IMR-90 (cell line): Measurements from ENCODE around the gene TRIM42. TPM values are rescaled to one million over a fixed set of nuclear protein-coding genes. Genes with fewer than 3 reads are reported as not detected.

Experiments
- ATAC-seq: fragments of 200-7000 bp; cut with Tn5 transposase; 2 replicates; pipeline ENCODE4 v1.9.1; 2020; ENCODE audit warnings: low read depth, mild to moderate bottlenecking, moderate library complexity
- BruUV-seq: library from RNA; stranded (reverse); fragments of 400-500 nt; replicated peaks from 2 replicates; lab custom pipeline; 2021; lab: Mats Ljungman, UMichigan
- CTCF ChIA-PET: fragments of 300-600 bp; formaldehyde crosslinking; extraction: SDS; loops from one replicate; lab custom pipeline; 2021; ENCODE audit warnings: antibody characterized with exemption; lab: Yijun Ruan, JAX
- POLR2A ChIA-PET: fragments of 300-600 bp; sonication (Branson Sonifier 250); formaldehyde crosslinking; loops from one replicate; lab custom pipeline; 2022; ENCODE audit warnings: antibody characterized with exemption; ENCODE audit not compliant: unreplicated experiment; lab: Charles Lee
- DNase-seq: peaks from one replicate; pipeline ENCODE4 v3.0.0; 2013
- H2AFZ ChIP-seq: replicated peaks from 2 replicates; pipeline ENCODE3; 2013; ENCODE audit warnings: low read length, mild to moderate bottlenecking; ENCODE audit not compliant: poor library complexity
- H2AK5ac ChIP-seq: 2 replicates; pipeline ENCODE4 v1.6.1; 2013; ENCODE audit warnings: low read depth, low read length, inconsistent platforms
- H2AK9ac ChIP-seq: replicated peaks from 2 replicates; pipeline ENCODE3; 2013; ENCODE audit warnings: mild to moderate bottlenecking, low read depth, low read length, moderate library complexity; ENCODE audit not compliant: poor library complexity
- H2BK120ac ChIP-seq: 2 replicates; pipeline ENCODE4 v1.6.1; 2013; ENCODE audit warnings: low read depth, low read length, inconsistent platforms
- H2BK15ac ChIP-seq: 3 replicates; pipeline ENCODE4 v1.6.1; 2013; ENCODE audit warnings: low read depth, low read length, inconsistent platforms
- H2BK20ac ChIP-seq: 2 replicates; pipeline ENCODE4 v1.6.1; 2013; ENCODE audit warnings: low read depth, mild to moderate bottlenecking, inconsistent platforms, low read length, moderate library complexity
- H2BK5ac ChIP-seq: 2 replicates; pipeline ENCODE4 v1.6.1; 2013; ENCODE audit warnings: mild to moderate bottlenecking, low read depth, low read length, inconsistent platforms; ENCODE audit not compliant: poor library complexity, severe bottlenecking
- H3K14ac ChIP-seq: replicated peaks from 2 replicates; pipeline ENCODE4 v1.6.1; 2013; ENCODE audit warnings: low read depth, low read length, inconsistent platforms
- H3K18ac ChIP-seq: 2 replicates; pipeline ENCODE4 v1.6.1; 2013; ENCODE audit warnings: low read depth, low read length, control low read depth
- H3K23ac ChIP-seq: 2 replicates; pipeline ENCODE4 v1.6.1; 2013; ENCODE audit warnings: low read depth, low read length, inconsistent platforms
- H3K27ac ChIP-seq: 2 replicates; pipeline ENCODE4 v1.5.1; 2013; ENCODE audit warnings: mild to moderate bottlenecking, control low read depth, low read length; ENCODE audit not compliant: insufficient read depth
- H3K27me3 ChIP-seq: 2 replicates; pipeline ENCODE4 v1.6.1; 2013; ENCODE audit warnings: low read length; ENCODE audit not compliant: control insufficient read depth, insufficient read depth
- H3K36me3 ChIP-seq: 2 replicates; pipeline ENCODE4 v1.6.1; 2013; ENCODE audit warnings: low read length, mixed read lengths; ENCODE audit not compliant: control insufficient read depth, insufficient read depth
- H3K4ac ChIP-seq: 2 replicates; pipeline ENCODE4 v1.6.1; 2013; ENCODE audit warnings: low read depth, low read length, inconsistent platforms
- H3K4me1 ChIP-seq: 2 replicates; pipeline ENCODE4 v1.6.1; 2013; ENCODE audit warnings: low read length, mixed read lengths; ENCODE audit not compliant: control insufficient read depth, insufficient read depth
- H3K4me2 ChIP-seq: 2 replicates; pipeline ENCODE4 v1.6.1; 2013; ENCODE audit warnings: low read depth, mild to moderate bottlenecking, control low read depth, low read length, moderate library complexity
- H3K4me3 ChIP-seq: 2 replicates; pipeline ENCODE4 v1.5.1; 2013; ENCODE audit warnings: low read depth, mild to moderate bottlenecking, control low read depth, low read length, moderate library complexity; ENCODE audit not compliant: insufficient read depth
- H3K56ac ChIP-seq: 2 replicates; pipeline ENCODE4 v1.6.1; 2013; ENCODE audit warnings: low read length, inconsistent platforms; ENCODE audit not compliant: insufficient read depth; ENCODE audit errors: extremely low read depth
- H3K79me1 ChIP-seq, 2 experiments: 2 replicates each; pipeline ENCODE4 v1.6.1; 2013; ENCODE audit warnings: low read length in 2 of 2, inconsistent platforms in 1 of 2, low read depth in 1 of 2
- H3K9ac ChIP-seq: 2 replicates; pipeline ENCODE4 v1.6.1; 2013; ENCODE audit warnings: low read depth, low read length, control low read depth
- H3K9me1 ChIP-seq: 2 replicates; pipeline ENCODE4 v1.6.1; 2013; ENCODE audit warnings: low read length, inconsistent platforms; ENCODE audit not compliant: insufficient read depth
- H3K9me3 ChIP-seq: 2 replicates; pipeline ENCODE4 v1.6.1; 2013; ENCODE audit warnings: low read length; ENCODE audit not compliant: control insufficient read depth, insufficient read depth
- H4K20me1 ChIP-seq: 2 replicates; pipeline ENCODE4 v1.6.1; 2013; ENCODE audit warnings: low read length, inconsistent platforms; ENCODE audit not compliant: insufficient read depth
- H4K5ac ChIP-seq: 2 replicates; pipeline ENCODE4 v1.6.1; 2013; ENCODE audit warnings: mild to moderate bottlenecking, low read depth, low read length, control low read depth
- H4K8ac ChIP-seq, 2 experiments: 2 replicates each; pipeline ENCODE4 v1.6.1; 2013; ENCODE audit warnings: low read depth in 2 of 2, low read length in 2 of 2, control low read depth in 1 of 2, inconsistent platforms in 1 of 2
- H4K91ac ChIP-seq: 2 replicates; pipeline ENCODE4 v1.6.1; 2013; ENCODE audit warnings: low read depth, low read length, inconsistent platforms; ENCODE audit not compliant: insufficient read depth
- BHLHE40 ChIP-seq: fragments of 150-350 bp; IDR thresholded peaks from 2 replicates; pipeline ENCODE4 v1.6.1; 2016; ENCODE audit warnings: mild to moderate bottlenecking, low read depth, low read length
- FOS ChIP-seq: fragments of 150-350 bp; IDR thresholded peaks from 2 replicates; pipeline ENCODE4 v1.6.1; 2016; ENCODE audit warnings: low read depth, low read length
- NFE2L2 ChIP-seq: fragments of 150-350 bp; IDR thresholded peaks from 2 replicates; pipeline ENCODE4 v1.6.1; 2016; ENCODE audit warnings: low read depth, mild to moderate bottlenecking, low read length
- POLR2A ChIP-seq: IDR thresholded peaks from 2 replicates; pipeline ENCODE4 v1.6.1; 2012; ENCODE audit warnings: mild to moderate bottlenecking, low read depth, low read length
- RFX5 ChIP-seq: IDR thresholded peaks from 2 replicates; pipeline ENCODE4 v1.8.0; 2012; ENCODE audit warnings: low read depth, mild to moderate bottlenecking, low read length, moderate library complexity
- WGBS, 2 experiments: methylation state at CpG; one replicate each; pipeline versions ENCODE4 v1.1.5 to v1.1.7; 2013; ENCODE audit warnings: missing lambda C conversion rate in 2 of 2; ENCODE audit not compliant: insufficient read length in 1 of 2; ENCODE audit errors: extremely low coverage in 2 of 2; 5-methylcytosine and 5-hydroxymethylcytosine counted together
- dilution Hi-C: fragments of 300-500 bp; cut with HindIII; formaldehyde crosslinking; loops from one replicate; pipeline ENCODE4 v1.14.3; 2018; ENCODE audit warnings: low sequenced_read_pairs; ENCODE audit not compliant: unreplicated experiment
- in situ Hi-C: fragments of 300-500 bp; cut with MboI; formaldehyde crosslinking; loops from 3 replicates; pipeline ENCODE4 v1.14.3; 2019; ENCODE audit warnings: low sequenced_read_pairs, inconsistent platforms, mixed read lengths
- intact Hi-C: fragments of 100-400 bp; cut with micrococcal nuclease; formaldehyde crosslinking; loops from 2 replicates; pipeline ENCODE4 v1.10.0; 2022
- polyA plus RNA-seq, 3 experiments: library from polyadenylated mRNA; depleted of rRNA; stranded (reverse); fragments of >200 nt; gene quantifications; 2 replicates each; pipeline ENCODE4 v1.2.3, GENCODE V29; 2012; ENCODE audit warnings: low replicate concordance in 1 of 3
- total RNA-seq: library from RNA; depleted of rRNA; stranded (reverse); fragments of >200 nt; gene quantifications from 2 replicates; pipeline ENCODE4 v1.2.3, GENCODE V29; 2012

TRIM42 gene
- total and polyA plus RNA-seq, 2 of the 4 experiments (the other 2 are of a cell fraction), result not detected

DNA sequence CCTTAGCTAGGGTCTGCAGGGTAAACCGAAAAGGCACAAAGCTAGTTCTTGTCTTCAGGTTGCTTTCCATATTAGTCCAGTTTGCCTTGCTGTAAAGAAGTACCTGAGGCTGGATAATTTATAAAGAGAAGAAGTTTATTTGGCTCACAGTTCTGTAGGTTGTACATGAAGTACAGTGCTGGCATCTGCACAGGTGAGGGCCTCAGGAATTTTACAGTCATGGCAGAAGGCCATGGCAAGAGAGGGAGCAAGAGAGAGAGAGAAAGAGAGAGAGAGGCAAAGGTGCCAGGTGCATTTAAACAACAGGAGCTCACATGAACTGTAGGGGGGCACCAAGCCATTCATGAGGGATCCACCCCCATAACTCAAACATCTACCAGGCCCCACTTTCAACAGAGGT lies 26.9 kb downstream of the TRIM42 start:
- Histone ChIP-seq H3K56ac (no peak overlapping the region), H2BK5ac (no peak overlapping the region), H2BK15ac (no peak overlapping the region), H4K8ac (no peak overlapping the region), H4K91ac (no peak overlapping the region), H3K27me3 (no peaks in the 10 kb centered on the region), H3K9me3 (peaks cover 2% of the 10 kb centered on the region), H3K14ac (no peak overlapping the region), H3K36me3 (no peaks in the 10 kb centered on the region), H3K23ac (no peak overlapping the region), H2AK9ac (no peak overlapping the region), H2AK5ac (no peak overlapping the region), H3K4me1 (no peaks in the 10 kb centered on the region), H3K9me1 (no peaks in the 10 kb centered on the region), H3K4me2 (no peak overlapping the region), H2AFZ (no peak overlapping the region), H3K4me3 (no peak overlapping the region), H4K5ac (no peak overlapping the region), H4K20me1 (no peaks in the 10 kb centered on the region), H2BK20ac (no peak overlapping the region), H3K4ac (no peak overlapping the region), H3K9ac (no peak overlapping the region), H2BK120ac (no peak overlapping the region), H3K79me1 (no peaks in the 10 kb centered on the region), H3K27ac (no peak overlapping the region), H3K18ac (no peak overlapping the region)
- intact Hi-C loops (no loop called here), in situ Hi-C loops (no loop called here), dilution Hi-C loops (no loop called here)
- CTCF ChIA-PET, result no interaction called here
- POLR2A ChIA-PET, result no interaction called here
- ATAC-seq (no peak), DNase-seq (no peak)
- no TSS peak for BruUV-seq
- WGBS, 2 experiments, result 20% methylated on average over 1 of the region's 1 CpG; no CpG with 5 or more reads in 1 of the 2 experiments
- no peak for TF ChIP-seq POLR2A
- no peak for TF ChIP-seq NFE2L2
- no peak for TF ChIP-seq BHLHE40
- no peak for TF ChIP-seq RFX5
- no peak for TF ChIP-seq FOS
